AG04450 (cell line): Measurements from ENCODE around the gene MYL6B. TPM values are rescaled to one million over a fixed set of nuclear protein-coding genes. Genes with fewer than 3 reads are reported as not detected.

ENCODE experiments used
- CTCF ChIA-PET: fragments of 300-600, 350-600 bp; formaldehyde crosslinking; extraction: SDS; loops from one replicate; lab custom pipeline; 2022; ENCODE audit warnings: antibody characterized with exemption, inconsistent platforms; lab: Charles Lee
- POLR2A ChIA-PET: fragments of 350-600 bp; formaldehyde crosslinking; extraction: SDS; loops from one replicate; lab custom pipeline; 2021; ENCODE audit warnings: antibody characterized with exemption, inconsistent platforms; lab: Yijun Ruan, JAX
- DNase-seq: peaks from one replicate; pipeline ENCODE4 v3.0.0-alpha.2; 2011; ENCODE audit warnings: low read depth, low spot score
- H3K27ac ChIP-seq: one replicate; pipeline ENCODE4 v1.5.1; 2012; ENCODE audit warnings: low read depth, low read length, control low read depth
- H3K27me3 ChIP-seq: one replicate; pipeline ENCODE4 v1.6.0; 2012; ENCODE audit warnings: low read length; ENCODE audit not compliant: control insufficient read depth, insufficient read depth
- H3K4me3 ChIP-seq: 2 replicates; pipeline ENCODE4 v1.5.1; 2011; ENCODE audit warnings: mild to moderate bottlenecking, low read depth, low read length, control low read depth
- H3K9me3 ChIP-seq: 2 replicates; pipeline ENCODE4 v1.5.1; 2012; ENCODE audit warnings: low read length; ENCODE audit not compliant: control insufficient read depth, insufficient read depth
- CTCF ChIP-seq: IDR thresholded peaks from 2 replicates; pipeline ENCODE4 v1.5.1; 2011; ENCODE audit warnings: low read depth, low read length, control low read depth, inconsistent platforms
- polyA plus RNA-seq: library from polyadenylated mRNA; depleted of rRNA; stranded (reverse); fragments of >200 nt; gene quantifications from 2 replicates; pipeline ENCODE4 v1.2.3, GENCODE V29; 2011

Gene MYL6B
- polyA plus RNA-seq, 1 experiment, result 124 TPM

- ChIA-PET POLR2A (interaction anchor here (0.6 to 3.3 kb wide), 19 partner anchors 13 to 499 kb away, joined by 3 to 30 read pairs (median 4); partner anchors contain the start of genes CNPY2, ESYT1, MYL6 and PA2G4), CTCF (interaction anchor here (0.5 to 6.2 kb wide), 47 partner anchors 9 to 451 kb away, joined by 3 to 96 read pairs (median 5); partner anchors contain the start of genes COQ10A, ESYT1, MYL6 and RNF41)
- Histone ChIP-seq H3K4me3 (peak within 1 kb of the TSS; percentile 88), H3K27ac (peak within 1 kb of the TSS; percentile 83), H3K27me3 (no peaks in the 10 kb centered on the region), H3K9me3 (no peaks in the 10 kb centered on the region)
- DNase-seq, result peak; percentile 65
- TF ChIP-seq CTCF, result peak; percentile 66
Measured at GRCh38 chr12:56189099-56189917, 36.9 kb downstream of the MYL6B start, which contains the start of gene SMARCC2. Gene SMARCC2, minus strand, starts transcription at chr12:56189483. Its CDS starts 22 bp downstream, at chr12:56189461.

GRCh38 chr12:56189918-56190694 lies 37.7 kb downstream of the MYL6B start:
- H3K27me3 ChIP-seq, result no peaks in the 10 kb centered on the region
- CTCF ChIA-PET, result interaction anchor here (0.5 to 6.2 kb wide), 35 partner anchors 9 to 452 kb away, joined by 3 to 96 read pairs (median 6); partner anchors contain the start of genes COQ10A, ESYT1, MYL6 and RNF41
- POLR2A ChIA-PET, result interaction anchor here (0.6 to 3.3 kb wide), 16 partner anchors 28 to 498 kb away, joined by 3 to 30 read pairs (median 4); partner anchors contain the start of genes CNPY2, ESYT1, MYL6 and PA2G4
- peak overlapping the region; percentile 83 for H3K27ac ChIP-seq
- no peaks in the 10 kb centered on the region for H3K9me3 ChIP-seq
- peak overlapping the region; percentile 88 for H3K4me3 ChIP-seq
- TF ChIP-seq CTCF, result no peak
- DNase-seq, result peak; percentile 70

GRCh38 chr12:56190695-56191155 lies 38.3 kb downstream of the MYL6B start:
- no peak for DNase-seq
- no peak for TF ChIP-seq CTCF
- Histone ChIP-seq H3K27ac (no peak overlapping the region), H3K4me3 (peak overlapping the region; percentile 88), H3K9me3 (no peaks in the 10 kb centered on the region), H3K27me3 (no peaks in the 10 kb centered on the region)
- ChIA-PET CTCF (interaction anchor here (1.2 to 6.2 kb wide), 2 partner anchors 31 to 68 kb away, joined by 3 to 73 read pairs; partner anchors contain the start of gene RNF41), POLR2A (interaction anchor here (1.3 to 1.4 kb wide), 2 partner anchors 31 to 217 kb away, joined by 5 read pairs; partner anchors contain the start of genes RAB5B and RNF41)

- no peak for DNase-seq
- Histone ChIP-seq H3K4me3 (no peak overlapping the region), H3K27ac (no peak overlapping the region), H3K9me3 (no peaks in the 10 kb centered on the region), H3K27me3 (no peaks in the 10 kb centered on the region)
- no peak for TF ChIP-seq CTCF
- CTCF ChIA-PET, result interaction anchor here (0.6 to 6.2 kb wide), 10 partner anchors 10 to 313 kb away, joined by 3 to 73 read pairs (median 3); partner anchors contain the start of genes ESYT1 and RNF41
- POLR2A ChIA-PET, result no interaction called here
Measured at GRCh38 chr12:56192582-56192981, 40.2 kb downstream of the MYL6B start.
